ENCODE results near the gene LRRC8D.

DNA sequence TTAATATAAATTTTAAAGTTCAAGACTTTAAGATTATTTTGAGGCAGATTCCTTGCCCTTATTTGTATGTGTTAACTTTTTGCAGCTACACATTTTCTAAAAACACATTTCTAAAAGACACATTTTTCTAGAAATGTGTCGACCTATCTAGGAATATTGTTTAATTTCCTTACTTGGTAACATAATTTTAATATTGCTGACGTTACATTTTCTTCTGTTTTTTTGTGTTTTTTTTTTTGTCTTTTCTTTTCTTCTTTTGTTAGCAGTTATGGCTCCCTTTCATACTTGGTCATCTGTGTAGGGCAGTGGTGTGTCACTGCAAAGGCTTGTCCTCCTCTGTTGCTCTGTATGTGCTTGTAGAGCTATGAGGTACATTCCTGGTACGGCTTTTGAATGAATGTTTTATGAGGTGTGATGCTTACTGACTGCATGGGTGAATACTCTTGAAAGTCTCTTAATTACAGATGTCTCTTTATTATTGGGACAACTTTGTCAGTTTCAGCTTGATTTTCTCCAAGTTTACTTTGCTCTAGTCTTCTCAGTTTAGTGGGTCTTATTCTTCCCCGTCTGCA lies 30.1 kb downstream of the LRRC8D start:
- TF ChIP-seq, protein P1, sequence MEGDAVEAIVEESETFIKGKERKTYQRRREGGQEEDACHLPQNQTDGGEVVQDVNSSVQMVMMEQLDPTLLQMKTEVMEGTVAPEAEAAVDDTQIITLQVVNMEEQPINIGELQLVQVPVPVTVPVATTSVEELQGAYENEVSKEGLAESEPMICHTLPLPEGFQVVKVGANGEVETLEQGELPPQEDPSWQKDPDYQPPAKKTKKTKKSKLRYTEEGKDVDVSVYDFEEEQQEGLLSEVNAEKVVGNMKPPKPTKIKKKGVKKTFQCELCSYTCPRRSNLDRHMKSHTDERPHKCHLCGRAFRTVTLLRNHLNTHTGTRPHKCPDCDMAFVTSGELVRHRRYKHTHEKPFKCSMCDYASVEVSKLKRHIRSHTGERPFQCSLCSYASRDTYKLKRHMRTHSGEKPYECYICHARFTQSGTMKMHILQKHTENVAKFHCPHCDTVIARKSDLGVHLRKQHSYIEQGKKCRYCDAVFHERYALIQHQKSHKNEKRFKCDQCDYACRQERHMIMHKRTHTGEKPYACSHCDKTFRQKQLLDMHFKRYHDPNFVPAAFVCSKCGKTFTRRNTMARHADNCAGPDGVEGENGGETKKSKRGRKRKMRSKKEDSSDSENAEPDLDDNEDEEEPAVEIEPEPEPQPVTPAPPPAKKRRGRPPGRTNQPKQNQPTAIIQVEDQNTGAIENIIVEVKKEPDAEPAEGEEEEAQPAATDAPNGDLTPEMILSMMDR (IDR thresholded peaks at IDR 0.05): no peak
- no peak for TF ChIP-seq POLR2A (IDR thresholded peaks at IDR 0.05)

Data from ovary (tissue), 3 donors.